GM23338 (cell line): ENCODE measurements around the gene PLBD1. TPM values are rescaled to one million over a fixed set of nuclear protein-coding genes. Genes with fewer than 3 reads are reported as not detected.
A peak's percentile ranks its signal among the peaks of the same experiment; 100 is the strongest.

ENCODE experiments used
- ATAC-seq: fragments of 200-7000 bp; cut with Tn5 transposase; 3 replicates; pipeline ENCODE4 v1.9.1; 2020
- DNase-seq: peaks from one replicate; pipeline ENCODE4 v3.0.0-alpha.2; 2015; ENCODE audit warnings: low spot score
- H2AFZ ChIP-seq: fragments of 200-600 bp; sonication (generic); 2 replicates; pipeline ENCODE4 v1.8.0; 2016; ENCODE audit warnings: antibody characterized with exemption, mild to moderate bottlenecking, moderate library complexity
- H3F3A ChIP-seq: fragments of 200-600 bp; sonication (generic); replicated peaks from 2 replicates; pipeline ENCODE4 v1.8.0; 2017; ENCODE audit warnings: antibody characterized with exemption, mixed run types, low read depth
- H3K27ac ChIP-seq: fragments of 200-600 bp; sonication (generic); 2 replicates; pipeline ENCODE4 v1.6.1; 2016; ENCODE audit warnings: low read depth
- H3K27me3 ChIP-seq: fragments of 200-600 bp; sonication (generic); 2 replicates; pipeline ENCODE4 v1.8.0; 2016; ENCODE audit warnings: mild to moderate bottlenecking, mixed run types, moderate library complexity; ENCODE audit not compliant: insufficient read depth
- H3K36me3 ChIP-seq: fragments of 200-600 bp; sonication (generic); 2 replicates; pipeline ENCODE4 v1.8.0; 2016; ENCODE audit warnings: mild to moderate bottlenecking; ENCODE audit not compliant: insufficient read depth
- H3K4me1 ChIP-seq: fragments of 200-600 bp; sonication (generic); 2 replicates; pipeline ENCODE4 v1.8.0; 2016; ENCODE audit warnings: mild to moderate bottlenecking, moderate library complexity; ENCODE audit not compliant: insufficient read depth
- H3K4me2 ChIP-seq: fragments of 200-600 bp; sonication (generic); 2 replicates; pipeline ENCODE4 v1.7.1; 2017; ENCODE audit warnings: mixed run types
- H3K4me3 ChIP-seq: fragments of 200-600 bp; sonication (generic); 2 replicates; pipeline ENCODE4 v1.6.1; 2016; ENCODE audit warnings: mixed run types
- H3K79me2 ChIP-seq: fragments of 200-600 bp; sonication (generic); replicated peaks from 2 replicates; pipeline ENCODE4 v1.8.0; 2017; ENCODE audit warnings: mild to moderate bottlenecking; ENCODE audit not compliant: insufficient read depth
- H3K9me2 ChIP-seq: fragments of 200-600 bp; sonication (generic); 2 replicates; pipeline ENCODE4 v1.8.0; 2017; ENCODE audit not compliant: insufficient read depth
- H4K20me1 ChIP-seq: fragments of 200-600 bp; sonication (generic); replicated peaks from 2 replicates; pipeline ENCODE4 v1.8.0; 2017; ENCODE audit warnings: mild to moderate bottlenecking; ENCODE audit not compliant: insufficient read depth
- H3K27ac Mint-ChIP-seq: 2 replicates; pipeline ENCODE4 v1.8.0; 2020; ENCODE audit warnings: inconsistent platforms, mild to moderate bottlenecking, moderate library complexity, mixed read lengths
- H3K27me3 Mint-ChIP-seq: 3 replicates; pipeline ENCODE4 v1.8.0; 2022; ENCODE audit warnings: low read depth, mild to moderate bottlenecking, moderate library complexity, mixed read lengths, inconsistent platforms; ENCODE audit not compliant: insufficient read depth, poor library complexity
- H3K36me3 Mint-ChIP-seq: 3 replicates; pipeline ENCODE4 v1.8.0; 2021; ENCODE audit warnings: low read depth, mild to moderate bottlenecking, inconsistent platforms, moderate library complexity, mixed read lengths
- H3K4me1 Mint-ChIP-seq: 3 replicates; pipeline ENCODE4 v1.8.0; 2020; ENCODE audit warnings: mild to moderate bottlenecking, inconsistent platforms, mixed read lengths
- H3K4me3 Mint-ChIP-seq: 3 replicates; pipeline ENCODE4 v1.8.0; 2021; ENCODE audit warnings: moderate library complexity, mild to moderate bottlenecking, inconsistent platforms, mixed read lengths
- H3K9me3 Mint-ChIP-seq: 3 replicates; pipeline ENCODE4 v1.8.0; 2020; ENCODE audit warnings: moderate library complexity, mild to moderate bottlenecking, inconsistent platforms, mixed read lengths
- CREB1 ChIP-seq: fragments of 250-450 bp; sonication (Bioruptor Pico); IDR thresholded peaks from 2 replicates; pipeline ENCODE4 v1.5.0; 2020; ENCODE audit warnings: low read depth, mild to moderate bottlenecking, moderate library complexity
- CTCF ChIP-seq, 2 experiments: fragments of 200-600 bp in 1 of 2; sonication (generic) in 1 of 2; conservative IDR thresholded peaks; 2 replicates each; pipeline versions ENCODE4 v1.5.1 to v1.6.1; 2016 to 2017; ENCODE audit warnings: antibody characterized with exemption in 2 of 2, low read depth in 2 of 2, mild to moderate bottlenecking in 2 of 2, moderate library complexity in 1 of 2
- JUNB ChIP-seq: IDR thresholded peaks from one replicate; pipeline ENCODE4 v1.6.1; 2016; ENCODE audit warnings: antibody characterized with exemption; ENCODE audit not compliant: unreplicated experiment
- REST ChIP-seq: IDR thresholded peaks from one replicate; pipeline ENCODE4 v1.6.1; 2018; ENCODE audit warnings: antibody characterized with exemption; ENCODE audit not compliant: unreplicated experiment
- ZNF114 ChIP-seq: fragments of 250-450 bp; sonication (Bioruptor Pico); IDR thresholded peaks from 2 replicates; pipeline ENCODE4 v1.5.0; 2020; ENCODE audit warnings: mild to moderate bottlenecking, moderate library complexity
- ZNF331 ChIP-seq: fragments of 250-450 bp; sonication (Bioruptor Pico); IDR thresholded peaks from 2 replicates; pipeline ENCODE4 v1.5.0; 2020; ENCODE audit warnings: low read depth, mild to moderate bottlenecking, moderate library complexity
- ZNF462 ChIP-seq: fragments of 250-450 bp; sonication (Bioruptor Pico); IDR thresholded peaks from 2 replicates; pipeline ENCODE4 v1.5.0; 2020; ENCODE audit warnings: mild to moderate bottlenecking, moderate library complexity
- polyA plus RNA-seq: library from polyadenylated mRNA; unstranded; fragments of >200 nt; fragmentation: Nextera tagmentation; extraction: Ambion mirVana; gene quantifications from 2 replicates; pipeline ENCODE4 v1.2.1, GENCODE V29; 2016
- total RNA-seq: library from RNA; depleted of rRNA; stranded (reverse); fragments of >200 nt; shearing (Covaris generic); gene quantifications from 2 replicates; pipeline ENCODE4 v1.2.3, GENCODE V29; 2014

PLBD1 gene
- total and polyA plus RNA-seq, 2 experiments from 2014 or later: 10.2 to 16.3 TPM

- ATAC-seq: peak; percentile 97
- no peaks in the 10 kb centered on the region; the same call in 2 of the 3 replicates for H3K4me1 Mint-ChIP-seq
- 0 out of 2 replicates have a peak, but pooled peaks cover 1% of the 10 kb centered on the region for H3F3A ChIP-seq
- no peak overlapping the region for H3K4me3 ChIP-seq
- no peaks in the 10 kb centered on the region for H3K27me3 ChIP-seq
- no peak overlapping the region for H3K27ac ChIP-seq
- H2AFZ ChIP-seq: peak overlapping the region; percentile 97
- no peak overlapping the region for H3K4me3 Mint-ChIP-seq
- H3K4me2 ChIP-seq: no peak overlapping the region
- H3K27me3 Mint-ChIP-seq: peaks cover 12% of the 10 kb centered on the region
- no peaks in the 10 kb centered on the region for H3K36me3 Mint-ChIP-seq
- no peaks in the 10 kb centered on the region for H4K20me1 ChIP-seq
- no peaks in the 10 kb centered on the region for H3K36me3 ChIP-seq
- no peaks in the 10 kb centered on the region for H3K9me2 ChIP-seq
- DNase-seq: peak; percentile 63
- H3K4me1 ChIP-seq: no peaks in the 10 kb centered on the region
- no peak overlapping the region for H3K27ac Mint-ChIP-seq
- no peaks in the 10 kb centered on the region for H3K79me2 ChIP-seq
- TF ChIP-seq JUNB (no peak), REST (no peak), ZNF331 (CRISPR knock-in tag) (no peak), ZNF462 (CRISPR knock-in tag) (no peak), CTCF (conservative IDR thresholded peaks at IDR 0.05; ENCODE audit: low read depth in 2 of 2) (no peak), ZNF114 (no peak), CREB1 (CRISPR knock-in tag) (no peak)
- H3K9me3 Mint-ChIP-seq: peaks cover 3% of the 10 kb centered on the region; the same call in 1 of the 3 replicates
These were observed 21.7 kb upstream of the PLBD1 start for GRCh38 chr12:14589169-14590004.
